Mammary epithelial cell (primary cell): ENCODE measurements around the gene RPS5.

Source experiments
- CTCF ChIP-seq, 2 donors: IDR thresholded peaks in 1 of 2; conservative IDR thresholded peaks in 1 of 2; 2 replicates each; pipeline ENCODE4 v1.5.1; 2011 to 2012; ENCODE audit warnings: inconsistent platforms in 2 of 2, low read length in 2 of 2, mild to moderate bottlenecking in 2 of 2, control low read depth in 1 of 2, low read depth in 1 of 2; ENCODE audit not compliant: insufficient read depth in 1 of 2; ENCODE audit errors: extremely low read depth in 1 of 2
- EZH2 ChIP-seq: IDR thresholded peaks from 2 replicates; pipeline ENCODE4 v1.6.1; 2012; ENCODE audit warnings: low read length, inconsistent platforms, borderline replicate concordance

GRCh38 chr19:58395979-58396627 is 9.0 kb downstream of the RPS5 start:
- TF ChIP-seq CTCF (conservative IDR thresholded peaks at IDR 0.05 in 1 of 2, IDR thresholded peaks at IDR 0.05 in 1 of 2; ENCODE audit: extremely low read depth in 1 of 2, insufficient read depth in 1 of 2, low read depth in 1 of 2, low read length in 2 of 2) (no peak), EZH2 (no peak)
